ENCODE data around the gene EPAS1. TPM values are rescaled to one million over a fixed set of nuclear protein-coding genes. Genes with fewer than 3 reads are reported as not detected.
A peak's percentile ranks its signal among the peaks of the same experiment; 100 is the strongest.

The EPAS1 gene
- total RNA-seq, 1 experiment from 2014 or later = 127 TPM

DNA sequence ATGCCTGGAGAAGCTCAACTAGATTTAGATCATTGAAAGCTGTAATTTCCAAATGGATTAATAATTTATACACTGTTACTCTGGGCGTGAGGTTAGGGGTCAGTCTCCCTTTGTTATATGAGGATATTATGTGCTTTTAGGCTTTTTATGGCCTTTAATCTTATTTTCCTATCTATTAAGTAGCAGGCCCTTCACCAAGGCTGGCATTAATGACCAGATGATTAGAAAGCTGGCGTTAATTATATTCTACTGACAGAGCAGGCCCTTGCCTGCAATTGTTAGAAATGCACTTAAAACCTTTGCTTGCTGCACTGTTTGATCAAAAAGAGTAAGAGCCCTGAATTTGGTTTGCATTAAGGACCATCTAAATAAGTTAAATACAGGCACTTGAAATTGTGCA is 75.3 kb downstream of the EPAS1 start:
- no TSS peak for BruUV-seq (replicated peaks)
- Histone ChIP-seq H3F3A (ENCODE audit: insufficient read depth, low read depth) (no peaks in the 10 kb centered on the region; the same call in 1 of the 2 replicates), H3K9me2 (ENCODE audit: insufficient read depth) (no peaks in the 10 kb centered on the region), H3K27ac (no peak overlapping the region), H3K27me3 (ENCODE audit: insufficient read depth, low read depth) (no peaks in the 10 kb centered on the region), H3K4me3 (no peak overlapping the region), H3K9me3 (ENCODE audit: insufficient read depth, low read depth) (no peaks in the 10 kb centered on the region), H3K79me2 (ENCODE audit: low read depth) (no peaks in the 10 kb centered on the region), H3K4me2 (no peak overlapping the region), H3K4me1 (replicated peaks; ENCODE audit: insufficient read depth) (no peaks in the 10 kb centered on the region), H2AFZ (no peak overlapping the region), H4K20me1 (ENCODE audit: insufficient read depth) (no peaks in the 10 kb centered on the region), H3K36me3 (ENCODE audit: low read depth) (peaks cover 54% of the 10 kb centered on the region)
- TF ChIP-seq CTCF (conservative IDR thresholded peaks at IDR 0.05) (no peak), EZH2 (IDR thresholded peaks at IDR 0.05; ENCODE audit: low read depth) (no peak)
- ChIA-PET CTCF (no interaction called here), POLR2A (ENCODE audit: unreplicated experiment) (no interaction called here)
- DNase-seq = no peak
- intact Hi-C loops (cut with micrococcal nuclease; ENCODE audit: unreplicated experiment) = no loop called here

GRCh38 chr2:46373238-46373637 is 76.0 kb downstream of the EPAS1 start:
- Histone ChIP-seq H3K27ac (no peak overlapping the region), H2AFZ (no peak overlapping the region), H3K4me3 (no peak overlapping the region), H3K4me1 (replicated peaks; ENCODE audit: insufficient read depth) (no peaks in the 10 kb centered on the region), H3K79me2 (ENCODE audit: low read depth) (no peaks in the 10 kb centered on the region), H3K36me3 (ENCODE audit: low read depth) (peaks cover 57% of the 10 kb centered on the region), H3K9me3 (ENCODE audit: insufficient read depth, low read depth) (no peaks in the 10 kb centered on the region), H3K4me2 (no peak overlapping the region), H4K20me1 (ENCODE audit: insufficient read depth) (no peaks in the 10 kb centered on the region), H3F3A (ENCODE audit: insufficient read depth, low read depth) (no peaks in the 10 kb centered on the region; the same call in 1 of the 2 replicates), H3K27me3 (ENCODE audit: insufficient read depth, low read depth) (no peaks in the 10 kb centered on the region), H3K9me2 (ENCODE audit: insufficient read depth) (no peaks in the 10 kb centered on the region)
- intact Hi-C loops (cut with micrococcal nuclease; ENCODE audit: unreplicated experiment) = no loop called here
- DNase-seq = no peak
- TSS peak; percentile 7 for BruUV-seq (replicated peaks)
- CTCF ChIA-PET = no interaction called here
- POLR2A ChIA-PET (ENCODE audit: unreplicated experiment) = no interaction called here
- TF ChIP-seq CTCF (conservative IDR thresholded peaks at IDR 0.05) (no peak), EZH2 (IDR thresholded peaks at IDR 0.05; ENCODE audit: low read depth) (no peak)

GRCh38 chr2:46375566-46376125 is 78.4 kb downstream of the EPAS1 start:
- no peak overlapping the region for H2AFZ ChIP-seq
- BruUV-seq (replicated peaks) = no TSS peak
- POLR2A ChIA-PET (ENCODE audit: unreplicated experiment) = interaction anchor here (0.7 kb wide), 1 partner anchor 367 kb away, joined by 3 read pairs; no protein-coding TSS in a partner anchor
- no peaks in the 10 kb centered on the region for H3K79me2 ChIP-seq (ENCODE audit: low read depth)
- H3K4me1 ChIP-seq (replicated peaks; ENCODE audit: insufficient read depth) = no peaks in the 10 kb centered on the region
- H3K36me3 ChIP-seq (ENCODE audit: low read depth) = peaks cover 60% of the 10 kb centered on the region
- no peaks in the 10 kb centered on the region for H4K20me1 ChIP-seq (ENCODE audit: insufficient read depth)
- DNase-seq = no peak
- no peaks in the 10 kb centered on the region for H3K9me3 ChIP-seq (ENCODE audit: insufficient read depth, low read depth)
- H3K9me2 ChIP-seq (ENCODE audit: insufficient read depth) = no peaks in the 10 kb centered on the region
- no peak overlapping the region for H3K27ac ChIP-seq
- H3K4me3 ChIP-seq = no peak overlapping the region
- no peak overlapping the region for H3K4me2 ChIP-seq
- intact Hi-C loops (cut with micrococcal nuclease; ENCODE audit: unreplicated experiment) = no loop called here
- no peak for TF ChIP-seq EZH2 (IDR thresholded peaks at IDR 0.05; ENCODE audit: low read depth)
- TF ChIP-seq CTCF (conservative IDR thresholded peaks at IDR 0.05) = no peak
- H3F3A ChIP-seq (ENCODE audit: insufficient read depth, low read depth) = no peaks in the 10 kb centered on the region; the same call in 1 of the 2 replicates
- CTCF ChIA-PET = interaction anchor here (0.6 kb wide), 1 partner anchor 365 kb away, joined by 3 read pairs; no protein-coding TSS in a partner anchor
- no peaks in the 10 kb centered on the region for H3K27me3 ChIP-seq (ENCODE audit: insufficient read depth, low read depth)

Measured in PC-9 (cell line).